GM23248 (cell line): ENCODE measurements around the gene TGM2. TPM values are rescaled to one million over a fixed set of nuclear protein-coding genes. Genes with fewer than 3 reads are reported as not detected.

Source experiments
- DNase-seq: peaks from one replicate; pipeline ENCODE4 v3.0.0-alpha.2; 2015
- H2AFZ ChIP-seq: fragments of 200-600 bp; sonication (generic); 2 replicates; pipeline ENCODE4 v1.6.1; 2016; ENCODE audit warnings: antibody characterized with exemption
- H3F3A ChIP-seq: fragments of 200-600 bp; sonication (generic); 2 replicates; pipeline ENCODE4 v1.6.1; 2016; ENCODE audit warnings: mild to moderate bottlenecking, antibody characterized with exemption, mixed run types; ENCODE audit not compliant: insufficient read depth
- H3K27ac ChIP-seq: fragments of 200-600 bp; sonication (generic); 2 replicates; pipeline ENCODE4 v1.5.1; 2016; ENCODE audit warnings: mild to moderate bottlenecking
- H3K27me3 ChIP-seq: fragments of 200-600 bp; sonication (generic); replicated peaks from 2 replicates; pipeline ENCODE4 v1.6.1; 2016; ENCODE audit warnings: mild to moderate bottlenecking; ENCODE audit not compliant: insufficient read depth
- H3K36me3 ChIP-seq: fragments of 200-600 bp; sonication (generic); 2 replicates; pipeline ENCODE4 v1.6.1; 2016; ENCODE audit warnings: low read depth, mild to moderate bottlenecking
- H3K4me1 ChIP-seq: fragments of 200-600 bp; sonication (generic); 2 replicates; pipeline ENCODE4 v1.6.1; 2016; ENCODE audit warnings: mild to moderate bottlenecking; ENCODE audit not compliant: insufficient read depth
- H3K4me2 ChIP-seq: fragments of 200-600 bp; sonication (generic); one replicate; pipeline ENCODE4 v1.6.1; 2016; ENCODE audit warnings: mild to moderate bottlenecking; ENCODE audit not compliant: unreplicated experiment
- H3K4me3 ChIP-seq: fragments of 200-600 bp; sonication (generic); 2 replicates; pipeline ENCODE4 v1.5.1; 2016; ENCODE audit warnings: mild to moderate bottlenecking
- H3K79me2 ChIP-seq: fragments of 200-600 bp; sonication (generic); 2 replicates; pipeline ENCODE4 v1.6.1; 2016; ENCODE audit warnings: mild to moderate bottlenecking; ENCODE audit not compliant: insufficient read depth
- H3K9ac ChIP-seq: fragments of 200-600 bp; sonication (generic); 2 replicates; pipeline ENCODE4 v1.6.1; 2016; ENCODE audit warnings: mild to moderate bottlenecking
- H3K9me2 ChIP-seq: fragments of 200-600 bp; sonication (generic); 2 replicates; pipeline ENCODE4 v1.6.1; 2016; ENCODE audit warnings: mixed run types, mild to moderate bottlenecking, moderate library complexity; ENCODE audit not compliant: insufficient read depth
- H3K9me3 ChIP-seq: fragments of 200-600 bp; sonication (generic); one replicate; pipeline ENCODE4 v1.6.1; 2017; ENCODE audit warnings: low read depth
- H4K20me1 ChIP-seq: fragments of 200-600 bp; sonication (generic); 2 replicates; pipeline ENCODE4 v1.6.0; 2016; ENCODE audit not compliant: insufficient read depth
- EZH2 ChIP-seq: fragments of 200-600 bp; sonication (generic); IDR thresholded peaks from 2 replicates; pipeline ENCODE4 v1.6.1; 2018; ENCODE audit warnings: antibody characterized with exemption, mild to moderate bottlenecking; ENCODE audit not compliant: insufficient read depth, poor library complexity, severe bottlenecking
- EZH2phosphoT487 ChIP-seq: fragments of 200-600 bp; sonication (generic); IDR thresholded peaks from 2 replicates; pipeline ENCODE4 v1.6.1; 2018; ENCODE audit warnings: antibody characterized with exemption, moderate library complexity, mild to moderate bottlenecking, low read depth; ENCODE audit not compliant: insufficient read depth
- WGBS, 2 experiments: methylation state at CpG; one replicate each; pipeline ENCODE4 v1.1.6; 2015 to 2017; ENCODE audit warnings: low lambda C conversion rate in 2 of 2, low coverage in 1 of 2; ENCODE audit errors: missing lambda C conversion rate in 2 of 2; 5-methylcytosine and 5-hydroxymethylcytosine counted together
- in situ Hi-C: fragments of 300-500 bp; cut with MboI; formaldehyde crosslinking; loops from 2 replicates; pipeline ENCODE4 v1.15.0; 2020
- polyA plus RNA-seq: library from polyadenylated mRNA; unstranded; fragments of >200 nt; fragmentation: Nextera tagmentation; extraction: Ambion mirVana; gene quantifications from 2 replicates; pipeline ENCODE4 v1.2.1, GENCODE V29; 2016
- total RNA-seq: library from RNA; depleted of rRNA; stranded (reverse); fragments of >200 nt; shearing (Covaris generic); gene quantifications from 2 replicates; pipeline ENCODE4 v1.2.3, GENCODE V29; 2014

The TGM2 gene
- total and polyA plus RNA-seq, 2 experiments from 2014 or later, result 254 to 311 TPM

DNA sequence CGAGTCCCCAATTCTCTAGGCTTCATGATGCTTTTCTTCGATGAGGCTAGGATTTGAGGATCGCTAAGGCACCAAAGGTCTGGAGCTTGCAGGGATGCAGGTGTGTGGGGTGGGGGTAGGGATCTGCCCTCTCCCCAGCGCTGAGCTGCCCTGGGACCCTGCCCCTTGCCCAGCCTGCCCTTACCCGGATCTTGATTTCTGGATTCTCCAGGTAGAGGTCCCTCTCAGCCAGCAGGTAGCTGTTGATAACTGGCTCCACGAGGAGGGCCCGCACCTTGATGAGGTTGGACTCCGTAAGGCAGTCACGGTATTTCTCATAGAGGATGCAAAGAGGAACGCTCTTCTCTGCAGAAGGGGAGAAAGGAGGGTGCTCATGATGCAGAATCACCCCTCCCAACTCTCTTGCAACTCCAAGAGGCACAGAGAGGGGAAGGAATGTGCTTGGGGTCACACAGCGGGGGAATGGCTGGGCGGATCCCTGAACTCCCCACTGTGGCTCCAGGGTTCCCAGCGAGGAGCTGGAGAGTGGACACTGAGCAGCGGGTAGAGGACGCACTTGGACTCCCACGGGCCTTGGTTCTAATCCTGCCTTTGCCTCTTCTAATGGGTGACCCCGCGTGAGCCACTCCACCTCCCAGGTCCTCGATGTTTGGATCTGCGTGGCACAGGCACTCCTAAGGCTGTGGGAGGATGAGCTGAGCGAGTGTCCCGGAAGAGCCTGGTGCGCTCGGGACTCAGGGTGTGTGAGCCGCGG, 32.7 kb downstream of the TGM2 start:
- Histone ChIP-seq H3K9ac (no peak overlapping the region), H3K36me3 (no peaks in the 10 kb centered on the region; the same call in 1 of the 2 replicates), H3K9me3 (no peaks in the 10 kb centered on the region), H2AFZ (no peak overlapping the region), H3K4me2 (no peak overlapping the region), H4K20me1 (no peaks in the 10 kb centered on the region), H3K9me2 (no peaks in the 10 kb centered on the region), H3K4me3 (no peak overlapping the region), H3K79me2 (no peaks in the 10 kb centered on the region), H3K4me1 (peaks cover 18% of the 10 kb centered on the region), H3K27ac (no peak overlapping the region), H3K27me3 (no peaks in the 10 kb centered on the region), H3F3A (peaks cover 13% of the 10 kb centered on the region)
- in situ Hi-C loops, result no loop called here
- no peak for TF ChIP-seq EZH2phosphoT487
- TF ChIP-seq EZH2, result no peak
- WGBS, 2 experiments, result 86% methylated on average over 26 of the region's 26 CpGs
- no peak for DNase-seq

GRCh38 chr20:38131588-38132121, 33.4 kb downstream of the TGM2 start:
- no peak overlapping the region for H3K4me2 ChIP-seq
- no peaks in the 10 kb centered on the region for H3K79me2 ChIP-seq
- TF ChIP-seq EZH2phosphoT487, result no peak
- TF ChIP-seq EZH2, result no peak
- no peaks in the 10 kb centered on the region for H4K20me1 ChIP-seq
- no peaks in the 10 kb centered on the region for H3K9me3 ChIP-seq
- H3K36me3 ChIP-seq, result no peaks in the 10 kb centered on the region
- H3F3A ChIP-seq, result peaks cover 18% of the 10 kb centered on the region
- H2AFZ ChIP-seq, result no peak overlapping the region
- H3K9me2 ChIP-seq, result no peaks in the 10 kb centered on the region
- 94% methylated on average over 3 of the region's 3 CpGs for WGBS, 2 experiments
- no peak for DNase-seq
- peaks cover 25% of the 10 kb centered on the region for H3K4me1 ChIP-seq
- H3K4me3 ChIP-seq, result no peak overlapping the region
- no peak overlapping the region for H3K27ac ChIP-seq
- in situ Hi-C loops, result no loop called here
- no peak overlapping the region for H3K9ac ChIP-seq
- no peaks in the 10 kb centered on the region for H3K27me3 ChIP-seq

DNA sequence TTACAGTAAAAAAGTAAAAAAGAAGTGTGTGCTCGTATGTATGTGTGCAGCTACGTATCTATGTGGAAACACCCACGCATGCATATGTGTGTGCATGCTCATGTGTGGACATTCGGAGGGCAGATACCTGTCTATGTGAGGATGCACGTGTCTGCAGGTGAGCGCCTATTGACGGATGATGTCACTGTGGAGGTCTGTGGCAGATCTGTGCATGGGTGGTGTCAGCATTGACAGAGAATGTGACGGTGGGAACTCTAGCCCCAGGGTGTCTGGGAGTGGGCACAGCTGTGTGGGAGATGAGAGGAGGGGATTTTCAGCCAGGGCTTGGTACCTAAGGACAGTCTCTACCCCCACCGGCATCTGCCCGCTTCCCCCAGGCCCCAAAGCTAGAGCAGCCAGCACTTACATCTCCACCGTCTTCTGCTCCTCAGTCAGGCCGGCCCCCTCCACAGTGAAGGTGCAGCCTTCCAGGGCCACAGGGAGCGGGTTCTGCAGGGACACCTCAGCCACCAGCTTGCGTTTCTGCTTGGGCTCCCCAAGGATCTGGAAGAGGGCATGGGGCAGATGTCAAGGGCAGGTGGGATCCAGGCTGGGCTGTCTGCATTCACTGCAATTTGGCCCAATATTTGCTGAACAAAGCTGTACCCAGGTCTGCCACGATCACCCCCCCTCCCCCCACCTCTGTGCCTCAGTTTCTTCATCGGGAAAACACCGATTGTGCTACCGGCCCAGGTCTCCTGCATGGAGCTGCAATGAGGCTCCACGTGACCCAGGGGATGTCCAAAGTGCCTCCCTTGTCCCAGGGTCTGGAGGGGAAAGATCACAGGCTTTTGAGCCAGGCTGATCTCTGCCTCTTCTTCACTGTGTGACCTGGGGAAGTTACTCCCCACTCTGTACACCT, 34.1 kb downstream of the TGM2 start:
- Histone ChIP-seq H3K9me3 (no peaks in the 10 kb centered on the region), H3F3A (peaks cover 21% of the 10 kb centered on the region), H3K27me3 (no peaks in the 10 kb centered on the region), H3K4me1 (peaks cover 27% of the 10 kb centered on the region), H3K9ac (no peak overlapping the region), H3K27ac (no peak overlapping the region), H3K36me3 (no peaks in the 10 kb centered on the region), H2AFZ (no peak overlapping the region), H3K9me2 (no peaks in the 10 kb centered on the region), H3K79me2 (no peaks in the 10 kb centered on the region), H3K4me2 (no peak overlapping the region), H4K20me1 (no peaks in the 10 kb centered on the region), H3K4me3 (no peak overlapping the region)
- WGBS, 2 experiments, result 94% methylated on average over 18 to 19 of the region's 19 CpGs
- in situ Hi-C loops, result no loop called here
- TF ChIP-seq EZH2, result no peak
- no peak for TF ChIP-seq EZH2phosphoT487
- DNase-seq, result no peak

GRCh38 chr20:38129893-38130609, 35.0 kb downstream of the TGM2 start:
- Histone ChIP-seq H2AFZ (no peak overlapping the region), H3K27ac (no peak overlapping the region), H3K79me2 (no peaks in the 10 kb centered on the region), H3K4me3 (no peak overlapping the region), H3K9ac (no peak overlapping the region), H3K4me2 (no peak overlapping the region), H3K9me3 (no peaks in the 10 kb centered on the region), H3K9me2 (no peaks in the 10 kb centered on the region), H4K20me1 (no peaks in the 10 kb centered on the region), H3F3A (peaks cover 21% of the 10 kb centered on the region), H3K27me3 (no peaks in the 10 kb centered on the region), H3K4me1 (peaks cover 25% of the 10 kb centered on the region), H3K36me3 (no peaks in the 10 kb centered on the region)
- WGBS, 2 experiments, result 91 to 94% methylated on average over 14 to 15 of the region's 15 CpGs
- in situ Hi-C loops, result no loop called here
- DNase-seq, result no peak
- no peak for TF ChIP-seq EZH2
- no peak for TF ChIP-seq EZH2phosphoT487
